GM23338 (cell line): ENCODE data around the gene ISG15. TPM values are rescaled to one million over a fixed set of nuclear protein-coding genes. Genes with fewer than 3 reads are reported as not detected.

ENCODE experiments used
- ATAC-seq: fragments of 200-7000 bp; cut with Tn5 transposase; 3 replicates; pipeline ENCODE4 v1.9.1; 2020
- DNase-seq: peaks from one replicate; pipeline ENCODE4 v3.0.0-alpha.2; 2015; ENCODE audit warnings: low spot score
- H2AFZ ChIP-seq: fragments of 200-600 bp; sonication (generic); 2 replicates; pipeline ENCODE4 v1.8.0; 2016; ENCODE audit warnings: antibody characterized with exemption, mild to moderate bottlenecking, moderate library complexity
- H3F3A ChIP-seq: fragments of 200-600 bp; sonication (generic); replicated peaks from 2 replicates; pipeline ENCODE4 v1.8.0; 2017; ENCODE audit warnings: antibody characterized with exemption, mixed run types, low read depth
- H3K27ac ChIP-seq: fragments of 200-600 bp; sonication (generic); 2 replicates; pipeline ENCODE4 v1.6.1; 2016; ENCODE audit warnings: low read depth
- H3K27me3 ChIP-seq: fragments of 200-600 bp; sonication (generic); 2 replicates; pipeline ENCODE4 v1.8.0; 2016; ENCODE audit warnings: mild to moderate bottlenecking, mixed run types, moderate library complexity; ENCODE audit not compliant: insufficient read depth
- H3K36me3 ChIP-seq: fragments of 200-600 bp; sonication (generic); 2 replicates; pipeline ENCODE4 v1.8.0; 2016; ENCODE audit warnings: mild to moderate bottlenecking; ENCODE audit not compliant: insufficient read depth
- H3K4me1 ChIP-seq: fragments of 200-600 bp; sonication (generic); 2 replicates; pipeline ENCODE4 v1.8.0; 2016; ENCODE audit warnings: mild to moderate bottlenecking, moderate library complexity; ENCODE audit not compliant: insufficient read depth
- H3K4me2 ChIP-seq: fragments of 200-600 bp; sonication (generic); 2 replicates; pipeline ENCODE4 v1.7.1; 2017; ENCODE audit warnings: mixed run types
- H3K4me3 ChIP-seq: fragments of 200-600 bp; sonication (generic); 2 replicates; pipeline ENCODE4 v1.6.1; 2016; ENCODE audit warnings: mixed run types
- H3K79me2 ChIP-seq: fragments of 200-600 bp; sonication (generic); replicated peaks from 2 replicates; pipeline ENCODE4 v1.8.0; 2017; ENCODE audit warnings: mild to moderate bottlenecking; ENCODE audit not compliant: insufficient read depth
- H3K9me2 ChIP-seq: fragments of 200-600 bp; sonication (generic); 2 replicates; pipeline ENCODE4 v1.8.0; 2017; ENCODE audit not compliant: insufficient read depth
- H4K20me1 ChIP-seq: fragments of 200-600 bp; sonication (generic); replicated peaks from 2 replicates; pipeline ENCODE4 v1.8.0; 2017; ENCODE audit warnings: mild to moderate bottlenecking; ENCODE audit not compliant: insufficient read depth
- H3K27ac Mint-ChIP-seq: 2 replicates; pipeline ENCODE4 v1.8.0; 2020; ENCODE audit warnings: inconsistent platforms, mild to moderate bottlenecking, moderate library complexity, mixed read lengths
- H3K27me3 Mint-ChIP-seq: 3 replicates; pipeline ENCODE4 v1.8.0; 2022; ENCODE audit warnings: low read depth, mild to moderate bottlenecking, moderate library complexity, mixed read lengths, inconsistent platforms; ENCODE audit not compliant: insufficient read depth, poor library complexity
- H3K36me3 Mint-ChIP-seq: 3 replicates; pipeline ENCODE4 v1.8.0; 2021; ENCODE audit warnings: low read depth, mild to moderate bottlenecking, inconsistent platforms, moderate library complexity, mixed read lengths
- H3K4me1 Mint-ChIP-seq: 3 replicates; pipeline ENCODE4 v1.8.0; 2020; ENCODE audit warnings: mild to moderate bottlenecking, inconsistent platforms, mixed read lengths
- H3K4me3 Mint-ChIP-seq: 3 replicates; pipeline ENCODE4 v1.8.0; 2021; ENCODE audit warnings: moderate library complexity, mild to moderate bottlenecking, inconsistent platforms, mixed read lengths
- H3K9me3 Mint-ChIP-seq: 3 replicates; pipeline ENCODE4 v1.8.0; 2020; ENCODE audit warnings: moderate library complexity, mild to moderate bottlenecking, inconsistent platforms, mixed read lengths
- CREB1 ChIP-seq: fragments of 250-450 bp; sonication (Bioruptor Pico); IDR thresholded peaks from 2 replicates; pipeline ENCODE4 v1.5.0; 2020; ENCODE audit warnings: low read depth, mild to moderate bottlenecking, moderate library complexity
- ETS1 ChIP-seq: IDR thresholded peaks from 2 replicates; pipeline ENCODE4 v1.6.1; 2016; ENCODE audit warnings: antibody characterized with exemption
- EZH2 ChIP-seq: fragments of 200-600 bp; sonication (generic); IDR thresholded peaks from one replicate; pipeline ENCODE4 v1.8.0; 2017; ENCODE audit warnings: antibody characterized with exemption, mild to moderate bottlenecking, low read depth; ENCODE audit not compliant: unreplicated experiment
- EZH2phosphoT487 ChIP-seq: fragments of 200-600 bp; sonication (generic); IDR thresholded peaks from one replicate; pipeline ENCODE4 v1.8.1; 2018; ENCODE audit warnings: antibody characterized with exemption; ENCODE audit not compliant: unreplicated experiment
- JUNB ChIP-seq: IDR thresholded peaks from one replicate; pipeline ENCODE4 v1.6.1; 2016; ENCODE audit warnings: antibody characterized with exemption; ENCODE audit not compliant: unreplicated experiment
- NANOG ChIP-seq: IDR thresholded peaks from 2 replicates; pipeline ENCODE4 v1.6.1; 2016; ENCODE audit warnings: antibody characterized with exemption, borderline replicate concordance
- POLR2AphosphoS5 ChIP-seq: IDR thresholded peaks from 2 replicates; pipeline ENCODE4 v1.6.1; 2016; ENCODE audit warnings: antibody characterized with exemption, low read depth
- STAT1 ChIP-seq: IDR thresholded peaks from one replicate; pipeline ENCODE4 v1.6.1; 2016; ENCODE audit warnings: antibody characterized with exemption; ENCODE audit not compliant: unreplicated experiment
- ZNF114 ChIP-seq: fragments of 250-450 bp; sonication (Bioruptor Pico); IDR thresholded peaks from 2 replicates; pipeline ENCODE4 v1.5.0; 2020; ENCODE audit warnings: mild to moderate bottlenecking, moderate library complexity
- ZNF331 ChIP-seq: fragments of 250-450 bp; sonication (Bioruptor Pico); IDR thresholded peaks from 2 replicates; pipeline ENCODE4 v1.5.0; 2020; ENCODE audit warnings: low read depth, mild to moderate bottlenecking, moderate library complexity
- polyA plus RNA-seq: library from polyadenylated mRNA; unstranded; fragments of >200 nt; fragmentation: Nextera tagmentation; extraction: Ambion mirVana; gene quantifications from 2 replicates; pipeline ENCODE4 v1.2.1, GENCODE V29; 2016
- total RNA-seq: library from RNA; depleted of rRNA; stranded (reverse); fragments of >200 nt; shearing (Covaris generic); gene quantifications from 2 replicates; pipeline ENCODE4 v1.2.3, GENCODE V29; 2014
- TF ChIP-seq, protein P1 (sequence below): IDR thresholded peaks from one replicate; pipeline ENCODE4 v1.6.1; 2018; ENCODE audit warnings: antibody characterized with exemption; ENCODE audit not compliant: unreplicated experiment
- TF ChIP-seq, protein P2 (sequence below): fragments of 250-450 bp; sonication (Bioruptor Pico); IDR thresholded peaks from 2 replicates; pipeline ENCODE4 v1.5.0; 2020; ENCODE audit warnings: mild to moderate bottlenecking, moderate library complexity
- TF ChIP-seq, protein P3 (sequence below), 2 experiments: fragments of 200-600 bp in 1 of 2; sonication (generic) in 1 of 2; conservative IDR thresholded peaks; 2 replicates each; pipeline versions ENCODE4 v1.5.1 to v1.6.1; 2016 to 2017; ENCODE audit warnings: antibody characterized with exemption in 2 of 2, low read depth in 2 of 2, mild to moderate bottlenecking in 2 of 2, moderate library complexity in 1 of 2

ISG15 gene
- total and polyA plus RNA-seq, 2 experiments from 2014 or later: 52.9 to 101 TPM

GRCh38 chr1:1042835-1043234, 29.5 kb downstream of the ISG15 start:
- Histone ChIP-seq H2AFZ (no peak overlapping the region), H3K27ac (no peak overlapping the region), H3K79me2 (no peaks in the 10 kb centered on the region), H3K4me1 (peaks cover 7% of the 10 kb centered on the region; the same call in 1 of the 2 replicates), H3K4me2 (no peak overlapping the region), H3K27me3 (peaks cover 26% of the 10 kb centered on the region), H3K9me2 (no peaks in the 10 kb centered on the region), H3K4me3 (no peak overlapping the region), H4K20me1 (peaks cover 13% of the 10 kb centered on the region; the same call in 1 of the 2 replicates), H3K36me3 (no peaks in the 10 kb centered on the region), H3F3A (no peaks in the 10 kb centered on the region)
- peaks cover 32% of the 10 kb centered on the region for H3K27me3 Mint-ChIP-seq
- DNase-seq (no peak), ATAC-seq (no peak)
- H3K4me3 Mint-ChIP-seq: no peak overlapping the region
- H3K36me3 Mint-ChIP-seq: peaks cover 15% of the 10 kb centered on the region
- no peaks in the 10 kb centered on the region for H3K9me3 Mint-ChIP-seq
- peaks cover 4% of the 10 kb centered on the region; the same call in 2 of the 3 replicates for H3K4me1 Mint-ChIP-seq
- TF ChIP-seq CREB1 (CRISPR knock-in tag): no peak
- TF ChIP-seq ZNF114: no peak
- TF ChIP-seq, protein P1, sequence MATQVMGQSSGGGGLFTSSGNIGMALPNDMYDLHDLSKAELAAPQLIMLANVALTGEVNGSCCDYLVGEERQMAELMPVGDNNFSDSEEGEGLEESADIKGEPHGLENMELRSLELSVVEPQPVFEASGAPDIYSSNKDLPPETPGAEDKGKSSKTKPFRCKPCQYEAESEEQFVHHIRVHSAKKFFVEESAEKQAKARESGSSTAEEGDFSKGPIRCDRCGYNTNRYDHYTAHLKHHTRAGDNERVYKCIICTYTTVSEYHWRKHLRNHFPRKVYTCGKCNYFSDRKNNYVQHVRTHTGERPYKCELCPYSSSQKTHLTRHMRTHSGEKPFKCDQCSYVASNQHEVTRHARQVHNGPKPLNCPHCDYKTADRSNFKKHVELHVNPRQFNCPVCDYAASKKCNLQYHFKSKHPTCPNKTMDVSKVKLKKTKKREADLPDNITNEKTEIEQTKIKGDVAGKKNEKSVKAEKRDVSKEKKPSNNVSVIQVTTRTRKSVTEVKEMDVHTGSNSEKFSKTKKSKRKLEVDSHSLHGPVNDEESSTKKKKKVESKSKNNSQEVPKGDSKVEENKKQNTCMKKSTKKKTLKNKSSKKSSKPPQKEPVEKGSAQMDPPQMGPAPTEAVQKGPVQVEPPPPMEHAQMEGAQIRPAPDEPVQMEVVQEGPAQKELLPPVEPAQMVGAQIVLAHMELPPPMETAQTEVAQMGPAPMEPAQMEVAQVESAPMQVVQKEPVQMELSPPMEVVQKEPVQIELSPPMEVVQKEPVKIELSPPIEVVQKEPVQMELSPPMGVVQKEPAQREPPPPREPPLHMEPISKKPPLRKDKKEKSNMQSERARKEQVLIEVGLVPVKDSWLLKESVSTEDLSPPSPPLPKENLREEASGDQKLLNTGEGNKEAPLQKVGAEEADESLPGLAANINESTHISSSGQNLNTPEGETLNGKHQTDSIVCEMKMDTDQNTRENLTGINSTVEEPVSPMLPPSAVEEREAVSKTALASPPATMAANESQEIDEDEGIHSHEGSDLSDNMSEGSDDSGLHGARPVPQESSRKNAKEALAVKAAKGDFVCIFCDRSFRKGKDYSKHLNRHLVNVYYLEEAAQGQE: no peak
- no peak for TF ChIP-seq STAT1
- TF ChIP-seq, protein P2, sequence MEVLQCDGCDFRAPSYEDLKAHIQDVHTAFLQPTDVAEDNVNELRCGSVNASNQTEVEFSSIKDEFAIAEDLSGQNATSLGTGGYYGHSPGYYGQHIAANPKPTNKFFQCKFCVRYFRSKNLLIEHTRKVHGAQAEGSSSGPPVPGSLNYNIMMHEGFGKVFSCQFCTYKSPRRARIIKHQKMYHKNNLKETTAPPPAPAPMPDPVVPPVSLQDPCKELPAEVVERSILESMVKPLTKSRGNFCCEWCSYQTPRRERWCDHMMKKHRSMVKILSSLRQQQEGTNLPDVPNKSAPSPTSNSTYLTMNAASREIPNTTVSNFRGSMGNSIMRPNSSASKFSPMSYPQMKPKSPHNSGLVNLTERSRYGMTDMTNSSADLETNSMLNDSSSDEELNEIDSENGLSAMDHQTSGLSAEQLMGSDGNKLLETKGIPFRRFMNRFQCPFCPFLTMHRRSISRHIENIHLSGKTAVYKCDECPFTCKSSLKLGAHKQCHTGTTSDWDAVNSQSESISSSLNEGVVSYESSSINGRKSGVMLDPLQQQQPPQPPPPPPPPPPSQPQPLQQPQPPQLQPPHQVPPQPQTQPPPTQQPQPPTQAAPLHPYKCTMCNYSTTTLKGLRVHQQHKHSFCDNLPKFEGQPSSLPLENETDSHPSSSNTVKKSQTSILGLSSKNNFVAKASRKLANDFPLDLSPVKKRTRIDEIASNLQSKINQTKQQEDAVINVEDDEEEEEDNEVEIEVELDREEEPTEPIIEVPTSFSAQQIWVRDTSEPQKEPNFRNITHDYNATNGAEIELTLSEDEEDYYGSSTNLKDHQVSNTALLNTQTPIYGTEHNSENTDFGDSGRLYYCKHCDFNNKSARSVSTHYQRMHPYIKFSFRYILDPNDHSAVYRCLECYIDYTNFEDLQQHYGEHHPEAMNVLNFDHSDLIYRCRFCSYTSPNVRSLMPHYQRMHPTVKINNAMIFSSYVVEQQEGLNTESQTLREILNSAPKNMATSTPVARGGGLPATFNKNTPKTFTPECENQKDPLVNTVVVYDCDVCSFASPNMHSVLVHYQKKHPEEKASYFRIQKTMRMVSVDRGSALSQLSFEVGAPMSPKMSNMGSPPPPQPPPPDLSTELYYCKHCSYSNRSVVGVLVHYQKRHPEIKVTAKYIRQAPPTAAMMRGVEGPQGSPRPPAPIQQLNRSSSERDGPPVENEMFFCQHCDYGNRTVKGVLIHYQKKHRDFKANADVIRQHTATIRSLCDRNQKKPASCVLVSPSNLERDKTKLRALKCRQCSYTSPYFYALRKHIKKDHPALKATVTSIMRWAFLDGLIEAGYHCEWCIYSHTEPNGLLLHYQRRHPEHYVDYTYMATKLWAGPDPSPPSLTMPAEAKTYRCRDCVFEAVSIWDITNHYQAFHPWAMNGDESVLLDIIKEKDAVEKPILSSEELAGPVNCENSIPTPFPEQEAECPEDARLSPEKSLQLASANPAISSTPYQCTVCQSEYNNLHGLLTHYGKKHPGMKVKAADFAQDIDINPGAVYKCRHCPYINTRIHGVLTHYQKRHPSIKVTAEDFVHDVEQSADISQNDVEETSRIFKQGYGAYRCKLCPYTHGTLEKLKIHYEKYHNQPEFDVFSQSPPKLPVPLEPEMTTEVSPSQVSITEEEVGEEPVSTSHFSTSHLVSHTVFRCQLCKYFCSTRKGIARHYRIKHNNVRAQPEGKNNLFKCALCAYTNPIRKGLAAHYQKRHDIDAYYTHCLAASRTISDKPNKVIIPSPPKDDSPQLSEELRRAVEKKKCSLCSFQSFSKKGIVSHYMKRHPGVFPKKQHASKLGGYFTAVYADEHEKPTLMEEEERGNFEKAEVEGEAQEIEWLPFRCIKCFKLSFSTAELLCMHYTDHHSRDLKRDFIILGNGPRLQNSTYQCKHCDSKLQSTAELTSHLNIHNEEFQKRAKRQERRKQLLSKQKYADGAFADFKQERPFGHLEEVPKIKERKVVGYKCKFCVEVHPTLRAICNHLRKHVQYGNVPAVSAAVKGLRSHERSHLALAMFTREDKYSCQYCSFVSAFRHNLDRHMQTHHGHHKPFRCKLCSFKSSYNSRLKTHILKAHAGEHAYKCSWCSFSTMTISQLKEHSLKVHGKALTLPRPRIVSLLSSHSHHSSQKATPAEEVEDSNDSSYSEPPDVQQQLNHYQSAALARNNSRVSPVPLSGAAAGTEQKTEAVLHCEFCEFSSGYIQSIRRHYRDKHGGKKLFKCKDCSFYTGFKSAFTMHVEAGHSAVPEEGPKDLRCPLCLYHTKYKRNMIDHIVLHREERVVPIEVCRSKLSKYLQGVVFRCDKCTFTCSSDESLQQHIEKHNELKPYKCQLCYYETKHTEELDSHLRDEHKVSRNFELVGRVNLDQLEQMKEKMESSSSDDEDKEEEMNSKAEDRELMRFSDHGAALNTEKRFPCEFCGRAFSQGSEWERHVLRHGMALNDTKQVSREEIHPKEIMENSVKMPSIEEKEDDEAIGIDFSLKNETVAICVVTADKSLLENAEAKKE: no peak
- TF ChIP-seq, protein P3, sequence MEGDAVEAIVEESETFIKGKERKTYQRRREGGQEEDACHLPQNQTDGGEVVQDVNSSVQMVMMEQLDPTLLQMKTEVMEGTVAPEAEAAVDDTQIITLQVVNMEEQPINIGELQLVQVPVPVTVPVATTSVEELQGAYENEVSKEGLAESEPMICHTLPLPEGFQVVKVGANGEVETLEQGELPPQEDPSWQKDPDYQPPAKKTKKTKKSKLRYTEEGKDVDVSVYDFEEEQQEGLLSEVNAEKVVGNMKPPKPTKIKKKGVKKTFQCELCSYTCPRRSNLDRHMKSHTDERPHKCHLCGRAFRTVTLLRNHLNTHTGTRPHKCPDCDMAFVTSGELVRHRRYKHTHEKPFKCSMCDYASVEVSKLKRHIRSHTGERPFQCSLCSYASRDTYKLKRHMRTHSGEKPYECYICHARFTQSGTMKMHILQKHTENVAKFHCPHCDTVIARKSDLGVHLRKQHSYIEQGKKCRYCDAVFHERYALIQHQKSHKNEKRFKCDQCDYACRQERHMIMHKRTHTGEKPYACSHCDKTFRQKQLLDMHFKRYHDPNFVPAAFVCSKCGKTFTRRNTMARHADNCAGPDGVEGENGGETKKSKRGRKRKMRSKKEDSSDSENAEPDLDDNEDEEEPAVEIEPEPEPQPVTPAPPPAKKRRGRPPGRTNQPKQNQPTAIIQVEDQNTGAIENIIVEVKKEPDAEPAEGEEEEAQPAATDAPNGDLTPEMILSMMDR (conservative IDR thresholded peaks at IDR 0.05; ENCODE audit: low read depth in 2 of 2): no peak
- TF ChIP-seq EZH2: no peak
- no peak for TF ChIP-seq JUNB
- no peak for TF ChIP-seq NANOG
- no peak for TF ChIP-seq ZNF331
- TF ChIP-seq EZH2phosphoT487: no peak
- no peak for TF ChIP-seq ETS1
- no peak for TF ChIP-seq POLR2AphosphoS5
- H3K27ac Mint-ChIP-seq: no peak overlapping the region
